ENCODE data around the gene PLXNB2. TPM values are rescaled to one million over a fixed set of nuclear protein-coding genes. Genes with fewer than 3 reads are reported as not detected.

The PLXNB2 gene
- total RNA-seq, 1 donor from 2014 or later: 187 TPM

DNA sequence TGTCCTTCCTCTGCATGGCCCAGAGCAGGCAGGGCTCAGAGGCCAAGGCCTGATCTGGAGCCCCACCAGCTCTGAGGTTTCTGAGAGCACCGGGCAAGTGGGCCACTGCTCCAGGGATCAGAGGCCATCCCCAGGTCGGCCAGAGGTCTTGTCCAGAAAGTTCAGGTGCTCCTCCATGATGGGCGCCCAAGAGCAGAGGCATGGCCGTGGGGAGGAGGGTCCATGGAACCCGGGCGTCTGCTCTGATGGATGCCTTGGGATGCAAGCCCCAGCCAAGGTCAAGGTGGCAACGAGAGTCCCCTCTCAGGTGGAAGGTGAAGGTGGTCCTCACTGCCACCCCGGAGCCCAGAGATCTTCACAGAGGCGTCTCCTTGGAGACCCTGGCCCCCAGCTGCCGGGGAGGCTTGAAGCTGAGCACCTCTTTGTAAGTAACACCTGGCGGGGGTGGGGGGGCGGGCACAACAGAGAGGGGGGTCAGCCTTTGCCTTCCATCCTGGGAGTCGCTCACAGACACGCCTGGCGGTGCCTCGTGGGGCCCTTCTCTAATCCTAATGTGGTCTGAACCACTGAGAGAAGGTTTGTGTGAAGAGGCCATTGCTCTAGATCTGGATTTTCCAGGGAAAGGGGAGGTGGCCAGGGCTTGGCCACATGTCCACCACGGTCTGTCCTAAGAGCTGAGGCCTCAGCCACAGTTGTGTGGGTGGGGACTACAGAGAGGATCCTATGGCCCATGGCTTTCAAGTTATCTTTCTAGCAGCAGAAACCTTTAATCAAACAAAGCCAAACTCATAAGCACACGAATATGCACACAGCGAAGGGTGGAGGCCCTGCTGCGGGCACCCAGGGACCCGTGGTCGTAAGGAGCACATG, 54.2 kb downstream of the PLXNB2 start:
- no peak for DNase-seq (ENCODE audit: low spot score)
- ATAC-seq: no peak

GRCh38 chr22:50252082-50253045, 55.1 kb downstream of the PLXNB2 start:
- ATAC-seq: peak; percentile 73
- peak; percentile 79 for DNase-seq (ENCODE audit: low spot score)

GRCh38 chr22:50251477-50252081, 55.9 kb downstream of the PLXNB2 start:
- DNase-seq (ENCODE audit: low spot score): no peak

GRCh38 chr22:50250555-50251476, 56.6 kb downstream of the PLXNB2 start, which contains the start of gene HDAC10:
Gene HDAC10, minus strand, starts transcription at chr22:50251265. Its CDS starts 233 bp downstream, at chr22:50251032.
- ATAC-seq (peak; percentile 82), DNase-seq (ENCODE audit: low spot score) (peak; percentile 85)

More at GRCh38 chr22:50251477-50252081, 55.9 kb downstream of the PLXNB2 start:
- ATAC-seq: peak; percentile 4

DNA sequence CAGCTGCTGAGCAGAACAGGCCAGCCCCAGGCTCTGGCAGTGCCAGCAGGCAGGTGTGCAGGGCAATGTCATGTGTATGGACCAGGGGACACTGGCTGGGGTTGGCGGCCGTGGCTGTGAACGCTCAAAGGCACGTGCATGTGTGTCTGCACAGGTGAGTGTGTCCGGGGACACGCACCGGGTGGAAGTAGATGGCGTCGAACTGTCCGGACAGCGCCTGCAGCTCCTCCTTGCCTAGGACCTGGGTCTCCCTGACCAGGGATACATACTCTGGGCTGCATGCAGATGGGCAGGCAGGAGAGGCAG, 57.2 kb downstream of the PLXNB2 start:
- DNase-seq (ENCODE audit: low spot score): no peak

DNA sequence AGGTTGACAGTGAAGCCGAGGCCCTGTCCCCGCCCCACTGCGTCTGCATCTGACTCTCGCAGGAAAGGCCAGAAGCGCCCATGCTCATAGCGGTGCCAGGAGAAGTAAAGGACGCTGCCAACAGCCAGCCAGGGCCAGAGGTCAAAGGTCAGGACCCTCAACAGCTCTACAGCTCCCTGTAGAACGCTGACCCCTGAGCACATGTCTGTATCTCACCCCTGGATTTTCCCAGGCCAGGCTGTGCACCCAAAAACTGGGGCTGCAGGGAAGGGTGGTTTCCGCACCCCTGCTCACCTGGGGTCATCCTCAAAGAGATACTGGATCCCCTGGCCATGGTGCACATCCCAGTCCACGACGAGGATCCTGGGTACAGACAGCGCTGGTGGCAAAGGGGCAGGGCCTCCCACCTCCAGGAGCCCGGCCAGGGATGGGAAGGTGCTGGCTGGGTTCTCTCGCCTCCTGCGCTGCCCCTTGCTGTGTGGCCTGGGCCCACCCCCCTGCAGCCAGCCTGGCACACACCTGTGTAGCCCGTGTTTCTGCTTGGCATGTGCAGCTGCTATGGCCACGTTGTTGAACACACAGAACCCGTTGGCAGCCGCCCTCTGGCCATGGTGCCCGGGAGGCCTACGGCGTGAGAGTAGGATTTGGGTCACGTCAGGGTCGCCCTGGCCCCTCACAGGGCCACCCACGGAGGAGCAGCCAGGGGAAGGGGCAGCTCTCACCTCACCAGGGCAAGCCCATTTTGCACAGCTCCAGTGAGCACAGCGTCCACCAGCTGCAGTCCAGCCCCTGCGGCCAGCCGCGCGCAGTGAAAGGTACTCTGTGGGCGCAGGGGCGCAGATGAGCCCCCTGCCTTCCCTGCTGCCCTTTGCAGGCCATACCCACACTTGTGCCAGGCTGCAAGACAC, 57.9 kb downstream of the PLXNB2 start:
- ATAC-seq: no peak
- no peak for DNase-seq (ENCODE audit: low spot score)

More for the DNA sequence above, 57.2 kb downstream of the PLXNB2 start:
- no peak for ATAC-seq

DNA sequence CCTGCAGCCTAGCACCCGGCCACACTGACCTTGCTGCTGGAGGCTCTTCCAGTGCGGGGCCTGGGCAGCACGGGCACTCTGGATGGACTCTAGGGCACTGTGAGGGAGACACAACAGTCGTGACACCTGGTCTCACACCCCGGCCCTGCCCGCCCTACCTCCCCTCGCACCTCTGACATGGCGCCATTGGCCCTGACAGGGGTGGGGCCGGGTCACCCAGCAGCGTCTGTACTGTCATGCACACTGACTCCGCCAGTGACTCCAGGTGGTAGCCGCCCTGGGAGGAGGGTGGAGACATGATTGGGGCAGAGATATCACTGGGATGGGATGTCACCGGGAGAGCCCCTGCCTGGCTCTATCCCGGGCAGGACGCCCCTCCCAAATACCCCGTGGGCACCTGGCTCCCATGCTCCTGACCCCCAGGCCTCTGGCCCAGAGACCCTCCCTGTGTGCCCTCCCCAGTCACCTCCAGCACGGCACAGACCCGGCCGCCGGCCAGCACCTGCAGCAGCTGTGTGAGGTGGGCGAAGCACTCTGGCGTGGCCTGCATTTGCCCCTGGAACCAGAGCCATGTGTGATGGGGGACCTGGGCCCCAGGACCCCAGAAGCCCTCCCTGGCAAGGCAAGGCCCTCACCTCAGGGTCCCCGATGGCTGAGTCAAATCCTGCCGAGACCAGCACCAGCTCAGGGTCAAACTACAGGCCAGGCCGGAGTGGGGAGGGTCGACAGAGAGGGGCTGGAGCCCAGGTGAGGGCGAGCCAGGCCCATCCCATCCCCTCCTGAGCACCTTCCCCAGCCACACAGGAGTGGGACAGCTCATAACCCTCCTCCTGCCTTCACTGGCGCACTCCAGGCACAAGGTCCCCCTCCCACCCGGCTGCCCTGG, 59.0 kb downstream of the PLXNB2 start:
- ATAC-seq (no peak), DNase-seq (ENCODE audit: low spot score) (no peak)

DNA sequence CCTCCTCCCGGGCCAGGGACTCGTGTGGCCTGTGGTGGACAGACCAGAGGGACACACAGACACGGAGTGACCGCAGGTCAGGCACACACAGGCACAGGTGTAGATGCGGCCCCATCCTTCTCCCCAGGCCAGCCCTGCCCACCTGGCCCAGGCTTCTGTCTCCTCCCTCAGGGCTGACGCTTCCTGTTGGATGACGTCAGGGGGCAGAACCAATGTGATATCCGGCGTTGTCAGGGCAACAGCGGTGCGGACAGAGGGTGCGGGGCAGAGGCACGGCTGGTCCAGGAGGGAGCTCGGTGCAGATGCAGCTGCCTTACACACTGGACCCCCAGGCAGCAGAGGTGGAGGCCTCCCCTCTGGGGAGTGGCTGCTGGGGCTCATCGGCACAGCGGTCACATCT, 59.7 kb downstream of the PLXNB2 start:
- DNase-seq (ENCODE audit: low spot score) (no peak), ATAC-seq (no peak)

- DNase-seq (ENCODE audit: low spot score): no peak
- no peak for ATAC-seq
These were observed 60.9 kb downstream of the PLXNB2 start for GRCh38 chr22:50246242-50247175.

GRCh38 chr22:50245214-50246072, 62.0 kb downstream of the PLXNB2 start:
- DNase-seq (ENCODE audit: low spot score): no peak
- ATAC-seq: peak; percentile 49

DNA sequence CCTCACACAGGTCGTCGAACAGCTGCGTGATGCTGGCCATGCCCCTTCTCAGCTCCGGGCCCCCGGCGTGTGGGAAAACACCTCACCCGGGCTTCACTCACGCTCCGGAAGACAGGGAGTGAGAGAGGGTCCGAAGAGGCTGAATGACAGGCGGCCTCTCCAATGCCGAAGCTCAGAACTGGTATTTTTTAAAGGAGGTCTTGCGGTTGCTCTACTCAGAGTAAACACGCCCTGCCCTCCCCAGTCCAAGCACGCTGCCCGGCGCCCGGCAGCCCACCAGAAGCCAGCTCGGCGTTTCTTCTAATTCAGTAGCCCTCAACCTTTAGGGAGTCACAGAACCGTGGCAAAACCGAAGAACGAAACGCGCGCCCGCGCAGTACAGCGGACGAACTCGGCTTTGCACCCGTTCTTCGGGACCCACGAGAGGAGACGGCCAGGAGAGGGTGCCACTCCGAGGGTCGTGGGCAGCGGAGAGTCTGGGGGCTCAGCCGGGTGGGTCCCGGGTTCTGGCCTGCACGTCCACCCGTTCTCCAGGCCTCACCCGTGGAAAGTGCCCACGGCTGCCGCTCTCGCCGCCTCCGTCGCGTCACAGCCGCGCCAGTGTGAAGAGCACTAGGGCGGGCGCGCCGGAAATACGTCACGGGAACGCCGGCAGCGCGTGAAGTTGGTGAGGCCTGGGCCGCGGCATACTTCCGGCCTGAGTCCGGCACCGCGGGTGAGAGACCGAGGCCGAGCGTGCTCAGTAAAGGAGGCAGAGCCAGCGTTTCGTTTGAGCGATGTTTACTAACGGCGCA, 62.8 kb downstream of the PLXNB2 start, which contains the start of gene TUBGCP6:
Gene TUBGCP6 (minus strand): TSS at position 604 of the 794 bp plus-strand sequence. CDS start 564 bp downstream, at position 40.
- peak; percentile 95 for DNase-seq (ENCODE audit: low spot score)
- ATAC-seq: peak; percentile 83

GRCh38 chr22:50243685-50244419, 63.6 kb downstream of the PLXNB2 start:
- DNase-seq (ENCODE audit: low spot score) (no peak), ATAC-seq (peak; percentile 47)

GRCh38 chr22:50242406-50242949, 65.0 kb downstream of the PLXNB2 start:
- ATAC-seq: no peak
- DNase-seq (ENCODE audit: low spot score): no peak

DNA sequence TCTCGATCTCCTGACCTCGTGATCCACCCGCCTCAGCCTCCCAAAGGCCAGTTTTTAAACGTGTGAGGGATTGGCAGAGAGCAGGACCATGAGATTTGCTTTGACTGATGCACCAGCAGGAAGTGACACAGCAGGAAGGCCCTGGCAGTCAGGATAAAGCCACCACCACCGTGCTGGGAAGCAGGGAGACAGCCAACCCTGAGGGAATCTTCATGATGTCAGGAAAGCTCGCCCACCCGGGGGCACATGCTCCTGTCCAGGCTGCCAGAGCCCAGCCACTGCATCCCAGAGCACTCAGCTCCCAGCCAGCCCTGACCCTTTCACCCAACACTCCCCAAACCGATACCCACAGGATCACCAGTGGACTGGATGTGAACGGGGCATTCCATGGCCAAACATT, 68.7 kb downstream of the PLXNB2 start:
- ATAC-seq: no peak

More for the DNA sequence above, 68.7 kb downstream of the PLXNB2 start:
- no peak for DNase-seq (ENCODE audit: low spot score)
